KMS-11 (cell line): ENCODE data around the gene TRIM9.
A peak's percentile ranks its signal among the peaks of the same experiment; 100 is the strongest.

Source experiments
- H2AFZ ChIP-seq: fragments of 200-600 bp; sonication (generic); 2 replicates; pipeline ENCODE4 v1.6.1; 2016; ENCODE audit warnings: antibody characterized with exemption, mixed run types, low read depth
- H3K27ac ChIP-seq: fragments of 200-600 bp; sonication (generic); 2 replicates; pipeline ENCODE4 v1.6.1; 2016; ENCODE audit warnings: mild to moderate bottlenecking, mixed run types
- H3K27me3 ChIP-seq: fragments of 200-600 bp; sonication (generic); 2 replicates; pipeline ENCODE4 v1.6.1; 2017; ENCODE audit warnings: mild to moderate bottlenecking, low read depth, mixed run types, moderate library complexity; ENCODE audit not compliant: insufficient read depth
- H3K36me3 ChIP-seq: fragments of 200-600 bp; sonication (generic); 2 replicates; pipeline ENCODE4 v1.6.1; 2017; ENCODE audit warnings: mild to moderate bottlenecking, mixed run types; ENCODE audit not compliant: insufficient read depth
- H3K4me1 ChIP-seq: fragments of 200-600 bp; sonication (generic); 2 replicates; pipeline ENCODE4 v1.6.1; 2016; ENCODE audit warnings: mild to moderate bottlenecking, low read depth, mixed run types; ENCODE audit not compliant: poor library complexity, severe bottlenecking
- H3K4me2 ChIP-seq: fragments of 200-600 bp; sonication (generic); 2 replicates; pipeline ENCODE4 v1.7.0; 2016; ENCODE audit warnings: mild to moderate bottlenecking, mixed run types
- H3K4me3 ChIP-seq: fragments of 200-600 bp; sonication (generic); IDR thresholded peaks from 2 replicates; pipeline ENCODE4 v1.6.1; 2017; ENCODE audit warnings: low read depth, low read length, mixed read lengths; ENCODE audit not compliant: insufficient read depth
- H3K79me2 ChIP-seq: fragments of 200-600 bp; sonication (generic); 2 replicates; pipeline ENCODE4 v1.6.1; 2016; ENCODE audit warnings: low read depth, mixed run types; ENCODE audit not compliant: insufficient read depth
- H3K9ac ChIP-seq: fragments of 200-600 bp; sonication (generic); 2 replicates; pipeline ENCODE4 v1.6.1; 2016; ENCODE audit warnings: mild to moderate bottlenecking, mixed run types
- H4K20me1 ChIP-seq: fragments of 200-600 bp; sonication (generic); 2 replicates; pipeline ENCODE4 v1.6.1; 2016; ENCODE audit warnings: mild to moderate bottlenecking, mixed run types; ENCODE audit not compliant: insufficient read depth
- TF ChIP-seq, protein P1 (sequence below): fragments of 200-600 bp; sonication (generic); conservative IDR thresholded peaks from 2 replicates; pipeline ENCODE4 v1.6.1; 2017; ENCODE audit warnings: low read depth, mild to moderate bottlenecking, antibody characterized with exemption, low read length, moderate library complexity, mixed read lengths

The TRIM9 gene

DNA sequence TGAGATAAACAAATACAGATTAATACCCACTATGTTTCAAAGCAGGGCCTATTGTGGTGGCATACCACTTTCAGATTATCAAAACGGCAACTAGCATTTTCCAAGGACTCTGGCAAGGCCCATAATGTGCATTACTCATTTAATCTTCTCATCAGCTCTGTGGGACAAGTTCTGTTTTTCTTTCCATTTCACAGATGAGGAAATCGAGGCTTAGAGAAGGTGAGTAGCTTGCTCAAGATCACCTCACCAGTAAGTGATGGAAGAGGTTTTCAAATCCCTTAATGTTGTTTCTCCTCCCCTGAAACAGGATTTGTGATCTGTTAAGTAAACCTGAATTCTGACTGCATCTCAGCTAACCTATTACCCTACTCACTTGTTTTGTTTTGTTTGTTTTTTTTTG is 146.7 kb downstream of the TRIM9 start:
- TF ChIP-seq, protein P1, sequence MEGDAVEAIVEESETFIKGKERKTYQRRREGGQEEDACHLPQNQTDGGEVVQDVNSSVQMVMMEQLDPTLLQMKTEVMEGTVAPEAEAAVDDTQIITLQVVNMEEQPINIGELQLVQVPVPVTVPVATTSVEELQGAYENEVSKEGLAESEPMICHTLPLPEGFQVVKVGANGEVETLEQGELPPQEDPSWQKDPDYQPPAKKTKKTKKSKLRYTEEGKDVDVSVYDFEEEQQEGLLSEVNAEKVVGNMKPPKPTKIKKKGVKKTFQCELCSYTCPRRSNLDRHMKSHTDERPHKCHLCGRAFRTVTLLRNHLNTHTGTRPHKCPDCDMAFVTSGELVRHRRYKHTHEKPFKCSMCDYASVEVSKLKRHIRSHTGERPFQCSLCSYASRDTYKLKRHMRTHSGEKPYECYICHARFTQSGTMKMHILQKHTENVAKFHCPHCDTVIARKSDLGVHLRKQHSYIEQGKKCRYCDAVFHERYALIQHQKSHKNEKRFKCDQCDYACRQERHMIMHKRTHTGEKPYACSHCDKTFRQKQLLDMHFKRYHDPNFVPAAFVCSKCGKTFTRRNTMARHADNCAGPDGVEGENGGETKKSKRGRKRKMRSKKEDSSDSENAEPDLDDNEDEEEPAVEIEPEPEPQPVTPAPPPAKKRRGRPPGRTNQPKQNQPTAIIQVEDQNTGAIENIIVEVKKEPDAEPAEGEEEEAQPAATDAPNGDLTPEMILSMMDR, result no peak
- no peak overlapping the region for H3K27ac ChIP-seq
- no peak overlapping the region for H2AFZ ChIP-seq
- H3K9ac ChIP-seq, result no peak overlapping the region
- H3K4me3 ChIP-seq, result no peak overlapping the region
- H3K4me1 ChIP-seq, result no peaks in the 10 kb centered on the region
- H3K79me2 ChIP-seq, result no peaks in the 10 kb centered on the region
- H4K20me1 ChIP-seq, result no peaks in the 10 kb centered on the region
- no peak overlapping the region for H3K4me2 ChIP-seq
- no peaks in the 10 kb centered on the region for H3K36me3 ChIP-seq
- H3K27me3 ChIP-seq, result no peaks in the 10 kb centered on the region

DNA sequence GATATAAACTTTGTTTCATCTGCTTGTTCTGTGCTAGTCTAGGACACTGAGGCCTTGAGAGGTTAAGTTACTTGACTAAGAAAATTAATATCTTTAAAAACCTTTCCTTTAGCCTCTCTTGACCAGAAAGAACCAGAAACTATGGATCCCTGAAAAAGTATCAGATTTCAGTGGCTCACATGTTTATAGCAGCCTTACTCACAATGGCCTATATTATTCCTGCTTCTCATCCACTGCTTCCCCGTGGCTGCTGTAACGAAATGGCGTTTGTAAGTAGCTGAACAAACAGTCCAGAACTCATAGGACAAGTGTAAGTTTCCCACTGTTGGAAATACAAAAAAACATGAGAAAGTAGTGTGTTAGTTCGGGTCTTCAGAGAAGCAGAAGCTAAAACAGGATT is 147.5 kb downstream of the TRIM9 start:
- Histone ChIP-seq H3K27ac (no peak overlapping the region), H2AFZ (no peak overlapping the region)

DNA sequence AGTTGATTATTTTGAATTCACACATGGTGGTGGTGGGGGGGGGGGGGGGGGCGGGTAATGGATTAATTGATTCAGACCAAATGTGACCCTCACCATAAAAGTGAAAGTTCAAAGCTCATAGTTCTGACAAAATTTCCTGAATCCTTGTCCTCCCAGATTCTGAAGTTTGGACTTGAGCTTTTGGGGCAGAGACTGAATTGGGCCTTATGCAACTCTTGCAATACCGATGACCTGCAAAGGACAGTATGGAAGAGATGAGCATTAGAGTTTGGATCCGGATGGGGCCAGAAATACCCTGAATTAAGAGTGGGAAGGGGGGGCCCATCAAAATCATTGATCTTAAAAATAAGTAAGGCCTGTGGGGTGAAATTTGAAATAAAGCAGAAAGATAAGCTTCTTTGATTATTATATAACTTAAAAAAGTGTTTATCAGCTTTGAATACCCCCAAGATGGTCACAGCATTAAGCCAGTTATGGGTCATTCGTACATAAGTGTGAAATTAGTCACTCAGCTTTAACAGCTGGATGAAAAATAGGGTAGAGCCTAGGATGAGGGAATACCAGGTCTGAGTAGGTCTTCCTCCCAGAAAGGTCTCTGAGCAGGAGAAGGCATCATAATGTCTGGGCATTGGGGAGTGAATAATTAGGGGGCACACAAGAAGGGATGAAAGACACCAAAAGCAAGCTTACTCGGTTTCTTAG is 148.5 kb downstream of the TRIM9 start:
- Histone ChIP-seq H4K20me1 (no peaks in the 10 kb centered on the region), H3K36me3 (no peaks in the 10 kb centered on the region), H3K4me3 (no peak overlapping the region), H3K79me2 (no peaks in the 10 kb centered on the region), H2AFZ (no peak overlapping the region), H3K27me3 (no peaks in the 10 kb centered on the region), H3K9ac (no peak overlapping the region), H3K4me1 (no peaks in the 10 kb centered on the region), H3K27ac (no peak overlapping the region), H3K4me2 (no peak overlapping the region)
- TF ChIP-seq, protein P1, result no peak

More for the DNA sequence above, 147.5 kb downstream of the TRIM9 start:
- Histone ChIP-seq H3K79me2 (no peaks in the 10 kb centered on the region), H3K9ac (no peak overlapping the region), H3K4me3 (no peak overlapping the region), H3K36me3 (no peaks in the 10 kb centered on the region), H3K4me1 (no peaks in the 10 kb centered on the region), H3K27me3 (no peaks in the 10 kb centered on the region), H3K4me2 (no peak overlapping the region), H4K20me1 (no peaks in the 10 kb centered on the region)
- TF ChIP-seq, protein P1, result no peak

DNA sequence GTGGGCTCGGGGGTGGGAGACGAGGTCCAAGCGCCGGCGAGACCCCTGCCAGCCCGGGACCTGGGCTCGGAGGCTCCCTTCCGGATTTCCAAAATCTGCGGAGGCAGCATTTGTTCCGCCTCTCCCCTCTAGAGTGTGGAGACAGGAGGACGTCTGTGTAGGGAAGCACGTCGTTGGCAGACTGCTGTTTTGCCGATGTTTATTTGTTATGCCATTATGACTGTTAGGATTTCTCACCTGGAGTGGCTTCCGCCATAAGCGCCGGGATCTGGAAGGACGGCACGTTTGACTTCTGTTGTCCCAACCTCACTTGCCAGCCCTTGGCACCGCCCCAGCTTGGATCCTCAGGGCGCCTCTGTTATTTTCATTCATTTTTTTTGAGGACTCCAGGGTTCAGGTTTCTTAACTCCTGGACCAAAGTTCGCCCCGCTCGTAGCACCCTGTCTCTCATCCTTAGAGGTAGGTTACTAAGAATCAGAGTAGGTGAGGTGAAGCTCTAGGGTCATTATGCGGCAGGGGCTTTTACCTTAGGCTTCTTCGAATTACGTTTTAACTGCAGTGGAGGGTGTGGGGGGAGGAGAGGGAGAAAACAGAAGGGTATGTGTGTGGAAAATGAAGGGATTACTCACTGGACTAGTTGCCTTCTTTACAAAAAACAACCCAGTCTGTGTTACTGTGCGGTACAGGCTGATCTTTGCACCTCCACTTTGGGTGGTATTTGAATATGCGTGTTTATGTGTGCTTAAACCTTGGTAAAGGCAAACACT is 150.1 kb downstream of the TRIM9 start:
- H4K20me1 ChIP-seq, result no peaks in the 10 kb centered on the region
- 0 out of 2 replicates have a peak overlapping the region, but pooled peaks have one; percentile 38 for H2AFZ ChIP-seq
- H3K27ac ChIP-seq, result no peak overlapping the region
- no peak overlapping the region for H3K4me2 ChIP-seq
- H3K9ac ChIP-seq, result no peak overlapping the region
- H3K4me3 ChIP-seq, result no peak overlapping the region
- H3K27me3 ChIP-seq, result no peaks in the 10 kb centered on the region
- H3K79me2 ChIP-seq, result no peaks in the 10 kb centered on the region
- no peaks in the 10 kb centered on the region for H3K36me3 ChIP-seq
- TF ChIP-seq, protein P1, result no peak
- H3K4me1 ChIP-seq, result no peaks in the 10 kb centered on the region
